ENCODE results near the gene CCDC102A.

DNA sequence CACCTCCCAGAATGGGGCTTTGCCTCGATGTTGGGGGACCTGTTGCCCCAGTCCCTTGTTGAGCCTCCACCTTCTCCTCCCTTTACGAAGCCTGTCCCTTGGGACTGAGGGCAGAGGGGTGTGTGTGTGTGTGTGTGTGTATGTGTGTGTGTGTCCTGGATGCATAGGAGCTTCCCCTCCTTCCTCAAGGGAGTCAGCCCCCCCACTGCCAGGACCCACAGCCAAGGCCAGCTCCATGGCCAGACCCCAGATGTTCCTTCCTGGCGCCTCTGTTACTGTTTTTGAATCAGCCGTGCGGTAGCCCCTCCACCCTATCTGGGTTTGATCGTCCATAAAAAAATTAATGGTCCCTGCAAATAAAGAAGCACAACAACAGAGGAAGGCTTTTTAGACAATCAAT lies 32.4 kb downstream of the CCDC102A start:
- no peak for TF ChIP-seq ZNF792 (tag by site-specific recombination; IDR thresholded peaks at IDR 0.05)
- TF ChIP-seq, protein P1, sequence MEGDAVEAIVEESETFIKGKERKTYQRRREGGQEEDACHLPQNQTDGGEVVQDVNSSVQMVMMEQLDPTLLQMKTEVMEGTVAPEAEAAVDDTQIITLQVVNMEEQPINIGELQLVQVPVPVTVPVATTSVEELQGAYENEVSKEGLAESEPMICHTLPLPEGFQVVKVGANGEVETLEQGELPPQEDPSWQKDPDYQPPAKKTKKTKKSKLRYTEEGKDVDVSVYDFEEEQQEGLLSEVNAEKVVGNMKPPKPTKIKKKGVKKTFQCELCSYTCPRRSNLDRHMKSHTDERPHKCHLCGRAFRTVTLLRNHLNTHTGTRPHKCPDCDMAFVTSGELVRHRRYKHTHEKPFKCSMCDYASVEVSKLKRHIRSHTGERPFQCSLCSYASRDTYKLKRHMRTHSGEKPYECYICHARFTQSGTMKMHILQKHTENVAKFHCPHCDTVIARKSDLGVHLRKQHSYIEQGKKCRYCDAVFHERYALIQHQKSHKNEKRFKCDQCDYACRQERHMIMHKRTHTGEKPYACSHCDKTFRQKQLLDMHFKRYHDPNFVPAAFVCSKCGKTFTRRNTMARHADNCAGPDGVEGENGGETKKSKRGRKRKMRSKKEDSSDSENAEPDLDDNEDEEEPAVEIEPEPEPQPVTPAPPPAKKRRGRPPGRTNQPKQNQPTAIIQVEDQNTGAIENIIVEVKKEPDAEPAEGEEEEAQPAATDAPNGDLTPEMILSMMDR (tag by site-specific recombination; IDR thresholded peaks at IDR 0.05) = no peak
- no peak for TF ChIP-seq ZNF24 (tag by site-specific recombination; IDR thresholded peaks at IDR 0.05)
- no peak for TF ChIP-seq ZNF629 (tag by site-specific recombination; IDR thresholded peaks at IDR 0.05)
- no peak for TF ChIP-seq KLF10 (tag by site-specific recombination; IDR thresholded peaks at IDR 0.05)
- no peak for TF ChIP-seq ZNF521 (tag by site-specific recombination; IDR thresholded peaks at IDR 0.05)
- no peak for TF ChIP-seq PATZ1 (tag by site-specific recombination; IDR thresholded peaks at IDR 0.05)
- no peak for TF ChIP-seq GLI4 (tag by site-specific recombination; IDR thresholded peaks at IDR 0.05)

Data from HEK293 (cell line).